SK-N-SH (cell line): Measurements from ENCODE around the gene PTBP1. TPM values are rescaled to one million over a fixed set of nuclear protein-coding genes. Genes with fewer than 3 reads are reported as not detected.

Source experiments
- CTCF ChIA-PET: fragments of 300-600, 350-600 bp; formaldehyde crosslinking; extraction: SDS; loops from one replicate; lab custom pipeline; 2021; lab: Yijun Ruan, JAX
- POLR2A ChIA-PET: fragments of 350-600 bp; sonication (Branson Sonifier 250); formaldehyde crosslinking; extraction: SDS; loops from one replicate; lab custom pipeline; 2020; ENCODE audit warnings: antibody characterized with exemption, inconsistent platforms; lab: Yijun Ruan, JAX
- DNase-seq: peaks from one replicate; pipeline ENCODE4 v3.0.0; 2012
- H2AFZ ChIP-seq: fragments of 200-600 bp; sonication (generic); 2 replicates; pipeline ENCODE4 v1.8.1; 2016; ENCODE audit warnings: antibody characterized with exemption, mild to moderate bottlenecking, low read depth
- H3F3A ChIP-seq: fragments of 200-600 bp; sonication (generic); replicated peaks from 2 replicates; pipeline ENCODE3; 2016; ENCODE audit warnings: antibody characterized with exemption, mild to moderate bottlenecking; ENCODE audit not compliant: insufficient read depth
- H3K27ac ChIP-seq, 2 experiments: fragments of 200-500 bp in 1 of 2; fragments of 200-600 bp in 1 of 2; sonication (Bioruptor generic) in 1 of 2; sonication (generic), shearing (Covaris generic) in 1 of 2; 2 replicates each; pipeline versions ENCODE4 v1.5.1 to v1.6.1; 2014 to 2016; ENCODE audit warnings: low read depth in 2 of 2, inconsistent platforms in 1 of 2, low read length in 1 of 2, mild to moderate bottlenecking in 1 of 2, mixed read lengths in 1 of 2
- H3K27me3 ChIP-seq: fragments of 200-600 bp; sonication (generic), shearing (Covaris generic); 2 replicates; pipeline ENCODE4 v1.6.1; 2016; ENCODE audit warnings: mixed run types; ENCODE audit not compliant: insufficient read depth
- H3K36me3 ChIP-seq, 2 experiments: fragments of 200-500 bp in 1 of 2; fragments of 200-600 bp in 1 of 2; sonication (Bioruptor generic) in 1 of 2; sonication (generic) in 1 of 2; replicated peaks in 1 of 2; 2 replicates each; pipeline versions ENCODE3 to v1.5.1; 2014 to 2016; ENCODE audit warnings: low read length in 1 of 2, mild to moderate bottlenecking in 1 of 2; ENCODE audit not compliant: insufficient read depth in 2 of 2, control insufficient read depth in 1 of 2
- H3K4me1 ChIP-seq, 2 experiments: fragments of 200-500 bp in 1 of 2; fragments of 200-600 bp in 1 of 2; sonication (Bioruptor generic) in 1 of 2; sonication (generic), shearing (Covaris generic) in 1 of 2; 2 replicates each; pipeline versions ENCODE4 v1.5.1 to v1.6.1; 2014 to 2016; ENCODE audit warnings: low read depth in 1 of 2, low read length in 1 of 2, mixed run types in 1 of 2; ENCODE audit not compliant: insufficient read depth in 2 of 2, control insufficient read depth in 1 of 2
- H3K4me2 ChIP-seq: fragments of 200-600 bp; sonication (generic), shearing (Covaris generic); 2 replicates; pipeline ENCODE4 v1.6.1; 2017; ENCODE audit warnings: mixed run types
- H3K4me3 ChIP-seq, 2 experiments: fragments of 200-500 bp in 1 of 2; fragments of 200-600 bp in 1 of 2; sonication (Bioruptor generic) in 1 of 2; sonication (generic), shearing (Covaris generic) in 1 of 2; 2 replicates each; pipeline versions ENCODE4 v1.5.1 to v1.8.1; 2014 to 2016; ENCODE audit warnings: low read depth in 2 of 2, inconsistent platforms in 1 of 2, low read length in 1 of 2, mild to moderate bottlenecking in 1 of 2, mixed read lengths in 1 of 2, moderate library complexity in 1 of 2
- H3K79me2 ChIP-seq: fragments of 200-600 bp; sonication (generic); 2 replicates; pipeline ENCODE4 v1.8.1; 2017; ENCODE audit warnings: mild to moderate bottlenecking; ENCODE audit not compliant: insufficient read depth
- H3K9ac ChIP-seq: fragments of 200-600 bp; sonication (generic); 2 replicates; pipeline ENCODE4 v1.6.1; 2017; ENCODE audit warnings: mixed run types
- H3K9me2 ChIP-seq: fragments of 200-600 bp; sonication (generic); 2 replicates; pipeline ENCODE4 v1.6.1; 2017; ENCODE audit warnings: mixed run types
- H3K9me3 ChIP-seq: fragments of 200-600 bp; sonication (generic); 2 replicates; pipeline ENCODE4 v1.6.1; 2017; ENCODE audit warnings: mixed run types, mild to moderate bottlenecking, moderate library complexity
- H4K20me1 ChIP-seq: fragments of 200-600 bp; sonication (generic); 2 replicates; pipeline ENCODE4 v1.6.1; 2017; ENCODE audit warnings: mild to moderate bottlenecking, mixed run types; ENCODE audit not compliant: insufficient read depth
- ELF1 ChIP-seq: IDR thresholded peaks from 2 replicates; pipeline ENCODE4 v1.4.0; 2012
- FOXM1 ChIP-seq: IDR thresholded peaks from 2 replicates; pipeline ENCODE4 v1.4.0; 2012; ENCODE audit warnings: low read depth, mild to moderate bottlenecking
- GATA2 ChIP-seq: sonication (generic); formaldehyde crosslinking; IDR thresholded peaks from 2 replicates; pipeline ENCODE4 v1.5.0; 2020; ENCODE audit warnings: mild to moderate bottlenecking, missing genetic modification reagents
- MEF2A ChIP-seq: IDR thresholded peaks from 2 replicates; pipeline ENCODE4 v1.4.0; 2012; ENCODE audit warnings: low read depth, borderline replicate concordance
- MXI1 ChIP-seq: IDR thresholded peaks from 2 replicates; pipeline ENCODE4 v1.6.1; 2012; ENCODE audit warnings: mild to moderate bottlenecking, low read depth, low read length, improper control_type of control experiment
- RAD21 ChIP-seq: IDR thresholded peaks from 2 replicates; pipeline ENCODE4 v1.6.1; 2012; ENCODE audit warnings: mild to moderate bottlenecking, low read length
- RCOR1 ChIP-seq: fragments of 150-350 bp; IDR thresholded peaks from 2 replicates; pipeline ENCODE4 v1.6.1; 2017; ENCODE audit warnings: antibody characterized with exemption, low read length
- RXRA ChIP-seq: IDR thresholded peaks from 2 replicates; pipeline ENCODE4 v1.4.0; 2012; ENCODE audit warnings: low read depth, mild to moderate bottlenecking, borderline replicate concordance
- SIN3A ChIP-seq: IDR thresholded peaks from 2 replicates; pipeline ENCODE4 v1.6.1; 2012; ENCODE audit warnings: low read depth, mild to moderate bottlenecking, low read length, moderate library complexity, borderline replicate concordance
- SMC3 ChIP-seq: IDR thresholded peaks from 2 replicates; pipeline ENCODE4 v1.6.1; 2012; ENCODE audit warnings: low read depth, low read length, improper control_type of control experiment
- TEAD4 ChIP-seq: IDR thresholded peaks from 2 replicates; pipeline ENCODE4 v1.4.0; 2012; ENCODE audit warnings: mild to moderate bottlenecking, borderline replicate concordance; ENCODE audit not compliant: insufficient read depth
- ZBTB33 ChIP-seq: IDR thresholded peaks from 2 replicates; pipeline ENCODE4 v1.4.0; 2012; ENCODE audit warnings: low read depth, borderline replicate concordance
- WGBS: methylation state at CpG from one replicate; pipeline ENCODE4 v1.1.6; 2017; ENCODE audit warnings: low lambda C conversion rate; 5-methylcytosine and 5-hydroxymethylcytosine counted together
- polyA plus RNA-seq, 3 experiments: library from polyadenylated mRNA; depleted of rRNA; stranded (reverse); fragments of >200 nt; gene quantifications; 2 replicates each; pipeline ENCODE4 v1.2.3, GENCODE V29; 2012

The PTBP1 gene
- polyA plus RNA-seq, 1 of the 3 experiments (the other 2 are of a cell fraction), result 243 TPM

- H3K9me2 ChIP-seq, result no peaks in the 10 kb centered on the region
- H3K36me3 ChIP-seq, result no peaks in the 10 kb centered on the region
- no peaks in the 10 kb centered on the region for H3K9me3 ChIP-seq
- H3K4me3 ChIP-seq, result no peak overlapping the region
- peaks cover 0 to 20% of the 10 kb centered on the region in 2 experiments; a peak in 1 of 4 replicates for H3K4me1 ChIP-seq
- no peak overlapping the region for H3K4me2 ChIP-seq
- H4K20me1 ChIP-seq, result no peaks in the 10 kb centered on the region
- peaks cover 4% of the 10 kb centered on the region for H3F3A ChIP-seq
- no peak overlapping the region for H3K9ac ChIP-seq
- H3K27me3 ChIP-seq, result no peaks in the 10 kb centered on the region
- POLR2A ChIA-PET, result interaction anchor here (0.6 kb wide), 1 partner anchor 11 kb away, joined by 3 read pairs; no protein-coding TSS in a partner anchor
- H2AFZ ChIP-seq, result no peak overlapping the region
- no peak overlapping the region for H3K27ac ChIP-seq
- no peak for DNase-seq
- TF ChIP-seq MEF2A, result no peak
- TF ChIP-seq RAD21, result no peak
- TF ChIP-seq TEAD4, result no peak
- TF ChIP-seq SMC3, result no peak
- TF ChIP-seq RXRA, result no peak
- no peak for TF ChIP-seq ZBTB33
- TF ChIP-seq ELF1, result no peak
- no peak for TF ChIP-seq SIN3A
- no peak for TF ChIP-seq MXI1
- TF ChIP-seq, all 33 proteins: peak for 0
- CTCF ChIA-PET, result interaction anchor here (0.7 to 1.7 kb wide), 5 partner anchors 23 to 191 kb away, joined by 3 to 5 read pairs (median 3); partner anchors contain the start of genes CFD and WDR18
- 87% methylated on average over 16 of the region's 16 CpGs for WGBS
- H3K79me2 ChIP-seq, result no peaks in the 10 kb centered on the region
Observed at GRCh38 chr19:792306-792885, 4.9 kb upstream of the PTBP1 start.

- ChIA-PET CTCF (interaction anchor here (0.8 kb wide), 1 partner anchor 15 kb away, joined by 3 read pairs; no protein-coding TSS in a partner anchor), POLR2A (interaction anchor here (0.5 kb wide), 1 partner anchor 9 kb away, joined by 5 read pairs; no protein-coding TSS in a partner anchor)
- no peak for TF ChIP-seq GATA2
- TF ChIP-seq RCOR1, result no peak
- TF ChIP-seq FOXM1, result no peak
- H2AFZ ChIP-seq, result no peak overlapping the region
- H3K9me3 ChIP-seq, result no peaks in the 10 kb centered on the region
- H3K27me3 ChIP-seq, result no peaks in the 10 kb centered on the region
- 100% methylated on average over 5 of the region's 12 CpGs for WGBS
- H3K9ac ChIP-seq, result no peak overlapping the region
- H3K9me2 ChIP-seq, result no peaks in the 10 kb centered on the region
- H3K4me1 ChIP-seq, result peaks cover 0 to 22% of the 10 kb centered on the region in 2 experiments; a peak in 1 of 4 replicates
- peaks cover 4% of the 10 kb centered on the region for H3F3A ChIP-seq
- no peak overlapping the region for H3K4me2 ChIP-seq
- peaks cover 9% of the 10 kb centered on the region for H4K20me1 ChIP-seq
- peaks cover 10% of the 10 kb centered on the region for H3K79me2 ChIP-seq
- H3K36me3 ChIP-seq, result no peaks in the 10 kb centered on the region
- no peak overlapping the region for H3K4me3 ChIP-seq
- no peak for DNase-seq
- no peak overlapping the region for H3K27ac ChIP-seq
Observed at GRCh38 chr19:793806-794205, 3.4 kb upstream of the PTBP1 start.
